GM12878 (cell line): ENCODE measurements around the gene ADCY10. TPM values are rescaled to one million over a fixed set of nuclear protein-coding genes. Genes with fewer than 3 reads are reported as not detected.
A peak's percentile ranks its signal among the peaks of the same experiment; 100 is the strongest.

Source experiments
- ATAC-seq: fragments of 200-7000 bp; cut with Tn5 transposase; 3 replicates; pipeline ENCODE4 v1.9.1; 2020; ENCODE audit warnings: mild to moderate bottlenecking, moderate library complexity
- BruUV-seq: library from RNA; stranded (reverse); fragments of 400-500 nt; replicated peaks from 2 replicates; lab custom pipeline; 2021; lab: Mats Ljungman, UMichigan
- CTCF ChIA-PET: fragments of 300-600 bp; sonication (Branson Sonifier 250); formaldehyde crosslinking; extraction: SDS; loops from one replicate; lab custom pipeline; 2021; ENCODE audit warnings: inconsistent platforms; lab: Yijun Ruan, JAX
- POLR2A ChIA-PET: fragments of 350-600 bp; formaldehyde crosslinking; extraction: SDS; loops from one replicate; lab custom pipeline; 2021; ENCODE audit warnings: inconsistent platforms; lab: Charles Lee
- RAD21 ChIA-PET: fragments of 300-600 bp; sonication (Branson Sonifier 250); formaldehyde crosslinking; loops from one replicate; lab custom pipeline; 2023; ENCODE audit warnings: antibody characterized with exemption; ENCODE audit not compliant: unreplicated experiment; lab: Charles Lee
- SMC1A ChIA-PET: fragments of 300-600 bp; sonication (Branson Sonifier 250); formaldehyde crosslinking; loops from one replicate; lab custom pipeline; 2023; ENCODE audit not compliant: unreplicated experiment, uncharacterized antibody; lab: Charles Lee
- DNase-seq: peaks from one replicate; pipeline ENCODE4 v3.0.0-alpha.2; 2011; ENCODE audit warnings: low read depth, low spot score
- FAIRE-seq: peaks from 3 replicates; lab custom pipeline; 2011; peaks lifted over from hg19 to GRCh38; lab: Jason Lieb, UNC
- H2AFZ ChIP-seq: 2 replicates; pipeline ENCODE4 v1.6.0; 2011; ENCODE audit warnings: low read depth, low read length, control low read depth; ENCODE audit not compliant: control insufficient read depth
- H3K27ac ChIP-seq: 2 replicates; pipeline ENCODE4 v1.5.1; 2011; ENCODE audit warnings: control low read depth; ENCODE audit not compliant: control insufficient read depth, insufficient read depth
- H3K27me3 ChIP-seq, 2 experiments: replicated peaks in 1 of 2; 2 replicates each; pipeline versions ENCODE4 v1.6.0 to v1.6.1; 2011; ENCODE audit warnings: low read length in 1 of 2; ENCODE audit not compliant: control insufficient read depth in 2 of 2, insufficient read depth in 2 of 2
- H3K36me3 ChIP-seq, 2 experiments: 2 replicates each; pipeline ENCODE4 v1.5.1; 2011; ENCODE audit warnings: low read length in 1 of 2; ENCODE audit not compliant: control insufficient read depth in 2 of 2, insufficient read depth in 2 of 2
- H3K4me1 ChIP-seq: 2 replicates; pipeline ENCODE4 v1.6.1; 2011; ENCODE audit warnings: mild to moderate bottlenecking, low read length, moderate library complexity, mixed read lengths; ENCODE audit not compliant: control insufficient read depth, insufficient read depth
- H3K4me2 ChIP-seq: 2 replicates; pipeline ENCODE4 v1.6.0; 2011; ENCODE audit warnings: control low read depth; ENCODE audit not compliant: control insufficient read depth, insufficient read depth
- H3K4me3 ChIP-seq: fragments of 200-600 bp; sonication (generic); 2 replicates; pipeline ENCODE4 v1.5.1; 2016
- H3K79me2 ChIP-seq: 2 replicates; pipeline ENCODE4 v1.6.0; 2011; ENCODE audit warnings: low read length; ENCODE audit not compliant: control insufficient read depth, insufficient read depth
- H3K9ac ChIP-seq: 2 replicates; pipeline ENCODE4 v1.8.0; 2011; ENCODE audit warnings: low read length, control low read depth, mixed read lengths; ENCODE audit not compliant: control insufficient read depth, insufficient read depth
- H3K9me3 ChIP-seq: replicated peaks from 3 replicates; pipeline ENCODE4 v1.5.1; 2011; ENCODE audit warnings: mild to moderate bottlenecking, low read length; ENCODE audit not compliant: control insufficient read depth, insufficient read depth
- H4K20me1 ChIP-seq: 2 replicates; pipeline ENCODE4 v1.6.0; 2011; ENCODE audit not compliant: control insufficient read depth, insufficient read depth
- CBX5 ChIP-seq: sonication (generic); IDR thresholded peaks from 2 replicates; pipeline ENCODE4 v1.6.1; 2016; ENCODE audit warnings: low read depth, moderate library complexity, mild to moderate bottlenecking, inconsistent platforms
- FOXK2 ChIP-seq: fragments of 450-650 bp; IDR thresholded peaks from 2 replicates; pipeline ENCODE4 v1.6.1; 2017; ENCODE audit warnings: mild to moderate bottlenecking, moderate library complexity
- RUNX3 ChIP-seq: IDR thresholded peaks from 2 replicates; pipeline ENCODE4 v1.6.1; 2012; ENCODE audit warnings: low read length, inconsistent platforms
- SMC3 ChIP-seq: IDR thresholded peaks from 2 replicates; pipeline ENCODE4 v1.6.1; 2011; ENCODE audit warnings: low read length, improper control_type of control experiment, borderline replicate concordance
- TARDBP ChIP-seq: IDR thresholded peaks from 2 replicates; pipeline ENCODE4 v1.6.1; 2016; ENCODE audit warnings: borderline replicate concordance
- USF1 ChIP-seq: IDR thresholded peaks from 2 replicates; pipeline ENCODE4 v1.6.1; 2011; ENCODE audit warnings: borderline replicate concordance, low read depth, mild to moderate bottlenecking, moderate library complexity, mixed read lengths, low read length; ENCODE audit not compliant: insufficient read depth; ENCODE audit errors: extremely low read length
- ZNF687 ChIP-seq: fragments of 450-650 bp; IDR thresholded peaks from 2 replicates; pipeline ENCODE4 v1.6.1; 2017; ENCODE audit warnings: mild to moderate bottlenecking, moderate library complexity
- ZSCAN29 ChIP-seq: fragments of 450-650 bp; IDR thresholded peaks from 2 replicates; pipeline ENCODE4 v1.6.1; 2017; ENCODE audit warnings: mild to moderate bottlenecking, moderate library complexity
- WGBS: methylation state at CpG from one replicate; pipeline ENCODE4 v1.1.6; 2016; ENCODE audit warnings: low lambda C conversion rate; ENCODE audit not compliant: insufficient replicate concordance, insufficient coverage; ENCODE audit errors: missing lambda C conversion rate; 5-methylcytosine and 5-hydroxymethylcytosine counted together
- in situ Hi-C: fragments of 300-500 bp; cut with MboI; formaldehyde crosslinking; loops from 9 replicates; pipeline ENCODE4 v1.14.3; 2018; ENCODE audit warnings: mixed read lengths
- intact Hi-C: fragments of 100-400 bp; cut with micrococcal nuclease; formaldehyde crosslinking; loops from one replicate; pipeline ENCODE4 v1.14.2; 2022; ENCODE audit not compliant: unreplicated experiment
- polyA plus RNA-seq, 11 experiments: library from polyadenylated mRNA; depleted of rRNA in 4 of 11; unstranded in 6 of 11; stranded (reverse) in 5 of 11; fragments of >200 nt; fragmentation: Nextera tagmentation in 4 of 11; fragmentation: Illumina TruSeq in 1 of 11; extraction: Ambion mirVana in 4 of 11; extraction: Trizol in 1 of 11; gene quantifications; 1 replicate in 1 of 11; 2 replicates in 10 of 11; pipeline versions ENCODE4 v1.2.1 to v1.2.3, GENCODE V29; 2011 to 2016; ENCODE audit warnings: inconsistent platforms in 2 of 11, missing spikeins in 2 of 11, low read depth in 1 of 11
- total RNA-seq, 4 experiments: library from RNA; depleted of rRNA in 3 of 4; stranded (reverse); fragments of >200 nt in 3 of 4; fragmentation: Illumina TruSeq in 1 of 4; extraction: Trizol in 1 of 4; gene quantifications; 2 replicates each; pipeline versions ENCODE4 v1.2.1 to v1.2.3, GENCODE V29; 2013 to 2021
- TF ChIP-seq, protein P1 (sequence below): fragments of 150-350 bp; IDR thresholded peaks from 2 replicates; pipeline ENCODE4 v1.6.1; 2014; ENCODE audit warnings: mild to moderate bottlenecking, low read depth, low read length

Gene ADCY10
- total and polyA plus RNA-seq, 10 of the 15 experiments (the other 5 are each of a cell fraction or from before 2014, with no cell fraction given) = 0.13 to 0.22 TPM; not detected in 8

DNA sequence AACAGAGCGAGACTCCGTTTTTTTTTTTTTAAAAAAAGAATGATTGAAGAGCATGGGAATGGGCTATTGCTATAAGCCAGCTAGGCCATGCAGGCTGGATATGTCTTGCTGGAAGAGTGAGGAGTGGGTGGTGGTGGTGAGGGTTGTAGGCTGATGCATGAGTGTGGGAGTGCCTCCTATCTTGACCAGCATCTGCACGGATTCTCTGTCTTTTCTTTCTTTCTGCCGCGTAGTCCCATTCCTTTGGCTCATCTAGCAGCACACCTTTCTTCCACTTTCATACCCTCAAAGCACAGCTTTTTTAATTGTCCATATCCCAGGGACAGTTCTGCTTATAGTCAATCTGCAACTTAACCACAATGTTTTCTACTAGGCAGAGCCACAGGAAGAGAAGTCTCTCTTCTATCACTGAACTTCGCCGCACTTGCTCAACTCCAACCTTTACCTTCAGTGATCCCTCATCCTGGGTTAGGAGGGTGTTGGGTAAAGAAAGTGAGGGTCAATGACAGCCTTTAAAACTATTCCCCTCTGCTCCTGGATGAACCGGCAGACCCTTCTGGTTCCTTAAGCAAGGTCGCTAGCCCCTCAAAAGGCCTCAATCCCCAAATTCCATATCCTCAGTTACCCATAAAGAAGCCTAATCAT is 15.2 kb downstream of the ADCY10 start:
- no TSS peak for BruUV-seq
- CTCF ChIA-PET = interaction anchor here (1.4 kb wide), 1 partner anchor 29 kb away, joined by 4 read pairs; no protein-coding TSS in a partner anchor

More for the DNA sequence above, 15.2 kb downstream of the ADCY10 start:
- no peaks in the 10 kb centered on the region for H3K79me2 ChIP-seq
- peaks cover 10% of the 10 kb centered on the region for H3K4me1 ChIP-seq
- H4K20me1 ChIP-seq = no peaks in the 10 kb centered on the region
- H3K27ac ChIP-seq = no peak overlapping the region
- no peak overlapping the region for H2AFZ ChIP-seq
- H3K27me3 ChIP-seq = no peaks in the 10 kb centered on the region
- no peaks in the 10 kb centered on the region for H3K9me3 ChIP-seq
- no peak for DNase-seq
- H3K4me2 ChIP-seq = peak overlapping the region; percentile 49; the same call in 1 of the 2 replicates
- no peak; the same call in 2 of the 3 replicates for ATAC-seq
- no peak overlapping the region for H3K9ac ChIP-seq
- no peak for TF ChIP-seq TARDBP
- TF ChIP-seq ZNF687 = no peak
- TF ChIP-seq ZSCAN29 = no peak
- no peak for TF ChIP-seq FOXK2
- no peak for TF ChIP-seq USF1
- TF ChIP-seq SMC3 = no peak
- TF ChIP-seq RUNX3 = peak; percentile 31; the same call in 1 of the 2 replicates
- TF ChIP-seq, protein P1, sequence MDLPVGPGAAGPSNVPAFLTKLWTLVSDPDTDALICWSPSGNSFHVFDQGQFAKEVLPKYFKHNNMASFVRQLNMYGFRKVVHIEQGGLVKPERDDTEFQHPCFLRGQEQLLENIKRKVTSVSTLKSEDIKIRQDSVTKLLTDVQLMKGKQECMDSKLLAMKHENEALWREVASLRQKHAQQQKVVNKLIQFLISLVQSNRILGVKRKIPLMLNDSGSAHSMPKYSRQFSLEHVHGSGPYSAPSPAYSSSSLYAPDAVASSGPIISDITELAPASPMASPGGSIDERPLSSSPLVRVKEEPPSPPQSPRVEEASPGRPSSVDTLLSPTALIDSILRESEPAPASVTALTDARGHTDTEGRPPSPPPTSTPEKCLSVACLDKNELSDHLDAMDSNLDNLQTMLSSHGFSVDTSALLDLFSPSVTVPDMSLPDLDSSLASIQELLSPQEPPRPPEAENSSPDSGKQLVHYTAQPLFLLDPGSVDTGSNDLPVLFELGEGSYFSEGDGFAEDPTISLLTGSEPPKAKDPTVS = no peak
- no peak for TF ChIP-seq CBX5
- H3K36me3 ChIP-seq = no peaks in the 10 kb centered on the region
- ChIA-PET RAD21 (interaction anchor here (1.0 kb wide), 1 partner anchor 184 kb away, joined by 4 read pairs; no protein-coding TSS in a partner anchor), SMC1A (no interaction called here), POLR2A (interaction anchor here (0.7 kb wide), 1 partner anchor 56 kb away, joined by 3 read pairs; no protein-coding TSS in a partner anchor)
- FAIRE-seq = peak; percentile 75
- WGBS = 76% methylated on average over 9 of the region's 9 CpGs
- H3K4me3 ChIP-seq = no peak overlapping the region
- in situ Hi-C loops = no loop called here
- intact Hi-C loops = no loop called here
